DMS153 treated with DMSO at 0.1 percent for 48 hours (cell line): ENCODE measurements around the gene IGF1R.

ENCODE experiments used
- DNase-seq: peaks from one replicate; lab custom pipeline; 2025; ENCODE audit not compliant: unreplicated experiment; lab: John Stamatoyannopoulos, UW

Gene IGF1R

GRCh38 chr15:98671060-98672008 is 23.0 kb downstream of the IGF1R start:
- no peak for DNase-seq

- DNase-seq: no peak
Observed at GRCh38 chr15:98673133-98673532, 24.8 kb downstream of the IGF1R start.

GRCh38 chr15:98674336-98674735 is 26.0 kb downstream of the IGF1R start:
- DNase-seq: no peak

GRCh38 chr15:98676586-98677270 is 28.4 kb downstream of the IGF1R start:
- no peak for DNase-seq

- no peak for DNase-seq
Observed at GRCh38 chr15:98677345-98678059, 29.2 kb downstream of the IGF1R start.

GRCh38 chr15:98678484-98678883 is 30.1 kb downstream of the IGF1R start:
- DNase-seq: no peak

- no peak for DNase-seq
Observed at GRCh38 chr15:98681061-98681460, 32.7 kb downstream of the IGF1R start.

GRCh38 chr15:98682992-98683701 is 34.8 kb downstream of the IGF1R start:
- DNase-seq: no peak

GRCh38 chr15:98683831-98684230 is 35.5 kb downstream of the IGF1R start:
- no peak for DNase-seq

GRCh38 chr15:98684436-98684835 is 36.1 kb downstream of the IGF1R start:
- DNase-seq: no peak

- DNase-seq: no peak
Observed at GRCh38 chr15:98684995-98685525, 36.7 kb downstream of the IGF1R start.

GRCh38 chr15:98686983-98687382 is 38.6 kb downstream of the IGF1R start:
- no peak for DNase-seq

- DNase-seq: no peak
Observed at GRCh38 chr15:98689431-98689861, 41.1 kb downstream of the IGF1R start.

- no peak for DNase-seq
Observed at GRCh38 chr15:98690272-98690950, 42.1 kb downstream of the IGF1R start.

GRCh38 chr15:98692213-98692612 is 43.9 kb downstream of the IGF1R start:
- DNase-seq: no peak

- DNase-seq: no peak
Observed at GRCh38 chr15:98694161-98694560, 45.8 kb downstream of the IGF1R start.

GRCh38 chr15:98698792-98699191 is 50.5 kb downstream of the IGF1R start:
- DNase-seq: no peak

GRCh38 chr15:98699591-98700424 is 51.5 kb downstream of the IGF1R start:
- no peak for DNase-seq

GRCh38 chr15:98700519-98700918 is 52.2 kb downstream of the IGF1R start:
- no peak for DNase-seq
